CD4-positive, alpha-beta T cell (primary cell): ENCODE data around the gene SSB. TPM values are rescaled to one million over a fixed set of nuclear protein-coding genes. Genes with fewer than 3 reads are reported as not detected.

Experiments
- ATAC-seq: fragments of 200-7000 bp; cut with Tn5 transposase; one replicate; pipeline ENCODE4 v1.10.0; 2022; ENCODE audit warnings: mild to moderate bottlenecking; ENCODE audit not compliant: poor library complexity
- CTCF ChIA-PET: fragments of 350-600 bp; sonication (Branson Sonifier 250); formaldehyde crosslinking; loops from one replicate; lab custom pipeline; 2021; ENCODE audit warnings: antibody characterized with exemption, inconsistent platforms; lab: Charles Lee
- POLR2A ChIA-PET: fragments of 350-600 bp; sonication (Branson Sonifier 250); formaldehyde crosslinking; loops from one replicate; lab custom pipeline; 2021; ENCODE audit warnings: antibody characterized with exemption, inconsistent platforms; lab: Charles Lee
- DNase-seq, 14 experiments: peaks; one replicate each; pipeline ENCODE4 v3.0.0-alpha.2; 2013 to 2020; ENCODE audit warnings: mixed read lengths in 2 of 14
- H3K27ac ChIP-seq, 2 donors: one replicate each; pipeline versions ENCODE4 v1.5.1 to v1.7.0; 2013; ENCODE audit warnings: low read length in 2 of 2, low read depth in 1 of 2, mild to moderate bottlenecking in 1 of 2
- H3K27me3 ChIP-seq, 2 experiments: 1 replicate in 1 of 2; 2 replicates in 1 of 2; pipeline versions ENCODE4 v1.6.1 to v1.7.0; 2013; ENCODE audit warnings: low read length in 2 of 2, control low read depth in 1 of 2, mild to moderate bottlenecking in 1 of 2, moderate library complexity in 1 of 2; ENCODE audit not compliant: insufficient read depth in 2 of 2, control insufficient read depth in 1 of 2
- H3K36me3 ChIP-seq: one replicate; pipeline ENCODE4 v1.6.1; 2013; ENCODE audit warnings: low read length, control low read depth; ENCODE audit not compliant: insufficient read depth
- H3K4me1 ChIP-seq: one replicate; pipeline ENCODE4 v1.6.1; 2013; ENCODE audit warnings: low read length, control low read depth; ENCODE audit not compliant: insufficient read depth
- H3K4me3 ChIP-seq: one replicate; pipeline ENCODE4 v1.5.1; 2013; ENCODE audit warnings: mild to moderate bottlenecking, low read length, moderate library complexity
- H3K9me3 ChIP-seq, 2 experiments: 1 replicate in 1 of 2; 2 replicates in 1 of 2; pipeline versions ENCODE4 v1.6.1 to v1.7.0; 2013; ENCODE audit warnings: low read length in 2 of 2, mild to moderate bottlenecking in 2 of 2, control low read depth in 1 of 2, moderate library complexity in 1 of 2; ENCODE audit not compliant: control insufficient read depth in 1 of 2, insufficient read depth in 1 of 2
- H3K27ac Mint-ChIP-seq: one replicate; pipeline ENCODE4 v1.8.0; 2020; ENCODE audit warnings: mixed read lengths
- H3K27me3 Mint-ChIP-seq: one replicate; pipeline ENCODE4 v1.8.0; 2021; ENCODE audit warnings: mixed read lengths
- H3K36me3 Mint-ChIP-seq: one replicate; pipeline ENCODE4 v1.8.0; 2021; ENCODE audit warnings: low read depth, mixed read lengths
- H3K4me1 Mint-ChIP-seq: one replicate; pipeline ENCODE4 v1.8.0; 2021; ENCODE audit warnings: low read depth, mixed read lengths
- H3K4me3 Mint-ChIP-seq: one replicate; pipeline ENCODE4 v1.8.0; 2020; ENCODE audit warnings: mild to moderate bottlenecking, mixed read lengths
- H3K9me3 Mint-ChIP-seq: one replicate; pipeline ENCODE4 v1.8.0; 2020; ENCODE audit warnings: mixed read lengths
- intact Hi-C, 2 experiments: fragments of 100-400 bp; cut with DNase I in 1 of 2; cut with micrococcal nuclease in 1 of 2; formaldehyde crosslinking; loops; one replicate each; pipeline versions ENCODE4 v1.15.1 to v1.9.0; 2023 to 2025; cut with DNase I, micrococcal nuclease
- total RNA-seq, 174 experiments: library from RNA in 2 of 174; stranded (reverse) in 2 of 174; gene quantifications; one replicate each; pipeline ENCODE4 v1.2.3 and lab custom pipeline; 2021 to 2026
- TF ChIP-seq, protein P1 (sequence below): fragments of 200-600 bp; IDR thresholded peaks from one replicate; pipeline ENCODE4 v1.8.0; 2022; ENCODE audit warnings: antibody characterized with exemption, mild to moderate bottlenecking

Gene SSB
- total RNA-seq, 2 experiments from 2014 or later: 174 to 181 TPM

DNA sequence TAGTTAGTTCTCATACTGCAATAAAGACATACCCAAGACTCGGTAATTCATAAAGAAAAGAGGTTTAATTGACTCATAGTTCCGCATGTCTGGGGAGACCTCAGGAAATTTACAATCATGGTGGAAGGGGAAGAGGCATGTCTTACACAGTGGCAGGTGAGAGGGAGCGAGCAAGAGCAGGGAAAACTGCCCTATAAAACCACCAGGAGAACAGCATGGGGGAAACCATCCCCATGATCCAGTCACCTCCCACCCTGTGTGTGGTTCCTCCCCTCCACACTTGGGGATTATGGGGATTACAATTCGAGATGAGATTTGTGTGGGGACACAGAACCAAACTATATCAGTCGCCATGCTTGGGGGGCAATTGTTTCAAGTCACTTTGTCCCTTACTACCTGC is 1.1 kb upstream of the SSB start:
- Mint-ChIP-seq H3K36me3 (peaks cover 34% of the 10 kb centered on the region), H3K27me3 (peaks cover 1% of the 10 kb centered on the region), H3K27ac (peak overlapping the region; percentile 96), H3K9me3 (no peaks in the 10 kb centered on the region), H3K4me3 (peak overlapping the region; percentile 86), H3K4me1 (peaks cover 41% of the 10 kb centered on the region)
- peaks cover 12% of the 10 kb centered on the region for H3K36me3 ChIP-seq
- POLR2A ChIA-PET: interaction anchor here (1.9 kb wide), 2 partner anchors 31 to 213 kb away, joined by 9 to 10 read pairs; partner anchors contain the start of gene PPIG
- H3K27ac ChIP-seq: no peak overlapping the region
- ATAC-seq: no peak
- H3K4me3 ChIP-seq: no peak overlapping the region
- TF ChIP-seq, protein P1, sequence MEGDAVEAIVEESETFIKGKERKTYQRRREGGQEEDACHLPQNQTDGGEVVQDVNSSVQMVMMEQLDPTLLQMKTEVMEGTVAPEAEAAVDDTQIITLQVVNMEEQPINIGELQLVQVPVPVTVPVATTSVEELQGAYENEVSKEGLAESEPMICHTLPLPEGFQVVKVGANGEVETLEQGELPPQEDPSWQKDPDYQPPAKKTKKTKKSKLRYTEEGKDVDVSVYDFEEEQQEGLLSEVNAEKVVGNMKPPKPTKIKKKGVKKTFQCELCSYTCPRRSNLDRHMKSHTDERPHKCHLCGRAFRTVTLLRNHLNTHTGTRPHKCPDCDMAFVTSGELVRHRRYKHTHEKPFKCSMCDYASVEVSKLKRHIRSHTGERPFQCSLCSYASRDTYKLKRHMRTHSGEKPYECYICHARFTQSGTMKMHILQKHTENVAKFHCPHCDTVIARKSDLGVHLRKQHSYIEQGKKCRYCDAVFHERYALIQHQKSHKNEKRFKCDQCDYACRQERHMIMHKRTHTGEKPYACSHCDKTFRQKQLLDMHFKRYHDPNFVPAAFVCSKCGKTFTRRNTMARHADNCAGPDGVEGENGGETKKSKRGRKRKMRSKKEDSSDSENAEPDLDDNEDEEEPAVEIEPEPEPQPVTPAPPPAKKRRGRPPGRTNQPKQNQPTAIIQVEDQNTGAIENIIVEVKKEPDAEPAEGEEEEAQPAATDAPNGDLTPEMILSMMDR: no peak
- CTCF ChIA-PET: interaction anchor here (1.6 kb wide), 1 partner anchor 27 kb away, joined by 11 read pairs; the partner anchor contains the start of gene METTL5
- intact Hi-C loops: loop anchor here in 1 of 2 experiments (5.0 kb wide), 2 partner anchors 105 to 220 kb away; partner anchors contain the start of genes CFAP210 and PHOSPHO2
- no peaks in the 10 kb centered on the region for H3K27me3 ChIP-seq
- H3K9me3 ChIP-seq: no peaks in the 10 kb centered on the region
- H3K4me1 ChIP-seq: peaks cover 14% of the 10 kb centered on the region
- no peak for DNase-seq

DNA sequence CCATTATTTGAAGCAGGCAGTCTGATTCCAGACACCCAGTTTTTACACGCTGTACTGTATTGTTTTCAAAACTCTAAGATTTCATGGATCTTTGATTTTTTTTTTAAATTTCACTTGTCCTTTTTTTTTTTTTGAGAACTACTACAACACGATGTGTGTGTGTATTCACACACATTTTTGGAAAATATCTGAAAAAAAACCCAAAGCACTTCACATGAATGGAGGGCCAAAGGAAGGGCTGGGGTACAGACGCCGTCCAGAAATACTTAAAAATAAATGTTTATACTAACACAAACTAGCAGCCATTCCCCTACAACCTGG is 314 bp upstream of the SSB start:
- Histone ChIP-seq H3K9me3 (no peaks in the 10 kb centered on the region), H3K36me3 (peaks cover 20% of the 10 kb centered on the region), H3K27ac (peak overlapping the region; percentile 86 to 87), H3K27me3 (no peaks in the 10 kb centered on the region), H3K4me1 (peaks cover 17% of the 10 kb centered on the region), H3K4me3 (peak overlapping the region; percentile 87)
- no peak for ATAC-seq
- no peaks in the 10 kb centered on the region for H3K27me3 Mint-ChIP-seq
- peaks cover 40% of the 10 kb centered on the region for H3K36me3 Mint-ChIP-seq
- H3K4me1 Mint-ChIP-seq: peaks cover 46% of the 10 kb centered on the region
- CTCF ChIA-PET: interaction anchor here (1.6 to 2.1 kb wide), 2 partner anchors 26 to 29 kb away, joined by 7 to 11 read pairs; partner anchors contain the start of genes METTL5 and UBR3
- intact Hi-C loops: loop anchor here (2.0 to 5.0 kb wide), 4 partner anchors 26 to 221 kb away; partner anchors contain the start of genes CFAP210 (in 1 of the 2), METTL5 (in 1 of the 2), PHOSPHO2 (in 1 of the 2) and UBR3 (in 1 of the 2)
- POLR2A ChIA-PET: interaction anchor here (0.7 to 1.9 kb wide), 6 partner anchors 14 to 214 kb away, joined by 3 to 16 read pairs (median 10); partner anchors contain the start of genes CFAP210, METTL5, PHOSPHO2 and PPIG
- H3K27ac Mint-ChIP-seq: peak overlapping the region; percentile 96
- peak overlapping the region; percentile 91 for H3K4me3 Mint-ChIP-seq
- no peak for DNase-seq
- no peaks in the 10 kb centered on the region for H3K9me3 Mint-ChIP-seq
- TF ChIP-seq, protein P1: no peak

DNA sequence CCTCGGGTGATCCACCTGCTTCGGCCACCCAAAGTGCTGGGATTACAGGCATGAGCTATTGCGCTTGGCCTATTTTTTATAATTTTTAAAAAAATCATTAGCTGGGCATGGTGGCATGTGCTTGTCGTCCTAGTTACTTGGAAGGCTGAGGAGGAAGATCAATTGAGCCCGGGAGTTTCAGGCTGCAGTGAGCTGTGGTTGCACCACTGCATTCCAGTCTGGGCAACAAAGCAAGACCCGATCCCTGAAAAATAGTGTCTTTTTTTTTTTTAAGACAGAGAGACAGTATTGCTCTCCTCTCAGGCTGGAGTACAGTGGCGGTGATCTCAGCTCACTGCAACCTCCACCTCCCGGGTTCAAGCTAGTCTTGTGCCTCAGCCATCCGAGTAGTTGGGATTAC is 4.8 kb downstream of the SSB start:
- ChIA-PET POLR2A (interaction anchor here (0.7 kb wide), 1 partner anchor 24 kb away, joined by 3 read pairs; no protein-coding TSS in a partner anchor), CTCF (interaction anchor here (4.5 kb wide), 1 partner anchor 21 kb away, joined by 17 read pairs; the partner anchor contains the start of gene METTL5)
- H3K27me3 ChIP-seq: no peaks in the 10 kb centered on the region
- peaks cover 22% of the 10 kb centered on the region for H3K4me1 ChIP-seq
- H3K27ac ChIP-seq: no peak overlapping the region
- H3K36me3 Mint-ChIP-seq: peaks cover 74% of the 10 kb centered on the region
- DNase-seq (no peak), ATAC-seq (no peak)
- H3K27ac Mint-ChIP-seq: no peak overlapping the region
- TF ChIP-seq, protein P1: no peak
- H3K9me3 ChIP-seq: no peaks in the 10 kb centered on the region
- peaks cover 44% of the 10 kb centered on the region for H3K4me1 Mint-ChIP-seq
- H3K4me3 Mint-ChIP-seq: no peak overlapping the region
- H3K9me3 Mint-ChIP-seq: no peaks in the 10 kb centered on the region
- intact Hi-C loops: loop anchor here in 1 of 2 experiments (2.0 kb wide), 1 partner anchor 15 kb away; no protein-coding TSS in a partner anchor
- no peaks in the 10 kb centered on the region for H3K27me3 Mint-ChIP-seq
- no peak overlapping the region for H3K4me3 ChIP-seq
- H3K36me3 ChIP-seq: peaks cover 65% of the 10 kb centered on the region
